Neural cell (in vitro differentiated cells): ENCODE data around the gene OR6J1. TPM values are rescaled to one million over a fixed set of nuclear protein-coding genes. Genes with fewer than 3 reads are reported as not detected.
A peak's percentile ranks its signal among the peaks of the same experiment; 100 is the strongest.

ENCODE experiments used
- H2AFZ ChIP-seq: fragments of 200-600, 300-800 bp; sonication (generic), shearing (Covaris generic); 2 replicates; pipeline ENCODE4 v1.6.0; 2014; ENCODE audit warnings: low read depth, mild to moderate bottlenecking, antibody characterized with exemption, low read length, moderate library complexity
- H3F3A ChIP-seq: fragments of 200-600 bp; shearing (Covaris generic); 2 replicates; pipeline ENCODE4 v1.6.1; 2016; ENCODE audit warnings: mild to moderate bottlenecking, moderate library complexity, mixed read lengths, antibody characterized with exemption, low read length; ENCODE audit not compliant: insufficient read depth, poor library complexity, severe bottlenecking
- H3K27ac ChIP-seq: fragments of 200-600, 300-800 bp; sonication (generic), shearing (Covaris generic); 2 replicates; pipeline ENCODE4 v1.5.1; 2014; ENCODE audit warnings: mild to moderate bottlenecking, low read length, moderate library complexity
- H3K27me3 ChIP-seq: fragments of 300-800, 200-600 bp; sonication (generic), shearing (Covaris generic); 2 replicates; pipeline ENCODE4 v1.6.0; 2014; ENCODE audit warnings: mild to moderate bottlenecking, low read depth, low read length, moderate library complexity; ENCODE audit not compliant: insufficient read depth
- H3K36me3 ChIP-seq: fragments of 300-800, 200-600 bp; sonication (generic), shearing (Covaris generic); 2 replicates; pipeline ENCODE4 v1.5.1; 2014; ENCODE audit warnings: mild to moderate bottlenecking, antibody characterized with exemption, low read length, moderate library complexity; ENCODE audit not compliant: insufficient read depth
- H3K4me2 ChIP-seq: fragments of 300-800, 200-600 bp; sonication (generic), shearing (Covaris generic); 2 replicates; pipeline ENCODE4 v1.6.0; 2014; ENCODE audit warnings: mild to moderate bottlenecking, low read length
- H3K4me3 ChIP-seq: fragments of 300-800, 200-600 bp; sonication (generic), shearing (Covaris generic); 2 replicates; pipeline ENCODE4 v1.5.1; 2014; ENCODE audit warnings: mild to moderate bottlenecking, low read length, moderate library complexity
- H3K79me2 ChIP-seq: fragments of 200-600 bp; shearing (Covaris generic); replicated peaks from 2 replicates; pipeline ENCODE4 v1.6.0; 2014; ENCODE audit warnings: mild to moderate bottlenecking, low read length, moderate library complexity; ENCODE audit not compliant: insufficient read depth
- H3K9ac ChIP-seq: fragments of 300-800, 200-600 bp; sonication (generic), shearing (Covaris generic); 2 replicates; pipeline ENCODE4 v1.6.1; 2016; ENCODE audit warnings: mild to moderate bottlenecking, low read length, mixed read lengths
- H3K9me2 ChIP-seq: fragments of 200-600 bp; shearing (Covaris generic); 2 replicates; pipeline ENCODE4 v1.6.1; 2016; ENCODE audit warnings: mild to moderate bottlenecking, low read length, mixed read lengths; ENCODE audit not compliant: insufficient read depth
- H3K9me3 ChIP-seq: fragments of 200-600, 300-800 bp; sonication (generic), shearing (Covaris generic); 2 replicates; pipeline ENCODE4 v1.6.1; 2016; ENCODE audit warnings: mild to moderate bottlenecking, mixed run types, low read length, moderate library complexity, mixed read lengths
- H4K20me1 ChIP-seq: fragments of 200-600 bp; shearing (Covaris generic); 2 replicates; pipeline ENCODE4 v1.6.1; 2016; ENCODE audit warnings: mild to moderate bottlenecking, mixed run types; ENCODE audit not compliant: insufficient read depth
- EP300 ChIP-seq: fragments of 450-650 bp; conservative IDR thresholded peaks from 2 replicates; pipeline ENCODE4 v1.6.1; 2014; ENCODE audit warnings: antibody characterized with exemption, mild to moderate bottlenecking, moderate library complexity; ENCODE audit not compliant: poor library complexity, severe bottlenecking
- EZH2 ChIP-seq: fragments of 200-600, 300-800 bp; shearing (Covaris generic), sonication (generic); IDR thresholded peaks from 2 replicates; pipeline ENCODE4 v1.6.1; 2014; ENCODE audit warnings: antibody characterized with exemption, low read length, borderline replicate concordance, mild to moderate bottlenecking; ENCODE audit not compliant: insufficient read depth, poor library complexity, severe bottlenecking
- MXI1 ChIP-seq: fragments of 450-650 bp; conservative IDR thresholded peaks from 2 replicates; pipeline ENCODE4 v1.6.1; 2014; ENCODE audit warnings: antibody characterized with exemption, mild to moderate bottlenecking; ENCODE audit not compliant: poor library complexity, severe bottlenecking
- POLR2AphosphoS5 ChIP-seq: IDR thresholded peaks from 2 replicates; pipeline ENCODE4 v1.6.1; 2012
- RAD21 ChIP-seq: fragments of 450-650 bp; conservative IDR thresholded peaks from 2 replicates; pipeline ENCODE4 v1.6.1; 2014; ENCODE audit warnings: antibody characterized with exemption, mild to moderate bottlenecking, moderate library complexity
- SMC3 ChIP-seq: fragments of 450-650 bp; conservative IDR thresholded peaks from 2 replicates; pipeline ENCODE4 v1.6.1; 2014; ENCODE audit warnings: antibody characterized with exemption, mild to moderate bottlenecking, moderate library complexity; ENCODE audit not compliant: poor library complexity
- TAF1 ChIP-seq: IDR thresholded peaks from 2 replicates; pipeline ENCODE4 v1.6.1; 2012; ENCODE audit warnings: low read depth
- polyA plus RNA-seq: library from polyadenylated mRNA; depleted of rRNA; stranded (reverse); fragments of >200 nt; gene quantifications from 2 replicates; pipeline ENCODE4 v1.2.3, GENCODE V29; 2014
- TF ChIP-seq, protein P1 (sequence below): IDR thresholded peaks from 2 replicates; pipeline ENCODE4 v1.6.1; 2012; ENCODE audit warnings: borderline replicate concordance
- TF ChIP-seq, protein P2 (sequence below): fragments of 450-650 bp; IDR thresholded peaks from 2 replicates; pipeline ENCODE4 v1.5.1; 2014; ENCODE audit warnings: antibody characterized with exemption, mild to moderate bottlenecking, moderate library complexity; ENCODE audit not compliant: poor library complexity, severe bottlenecking

OR6J1 gene
- polyA plus RNA-seq, 1 donor from 2014 or later, result not detected

DNA sequence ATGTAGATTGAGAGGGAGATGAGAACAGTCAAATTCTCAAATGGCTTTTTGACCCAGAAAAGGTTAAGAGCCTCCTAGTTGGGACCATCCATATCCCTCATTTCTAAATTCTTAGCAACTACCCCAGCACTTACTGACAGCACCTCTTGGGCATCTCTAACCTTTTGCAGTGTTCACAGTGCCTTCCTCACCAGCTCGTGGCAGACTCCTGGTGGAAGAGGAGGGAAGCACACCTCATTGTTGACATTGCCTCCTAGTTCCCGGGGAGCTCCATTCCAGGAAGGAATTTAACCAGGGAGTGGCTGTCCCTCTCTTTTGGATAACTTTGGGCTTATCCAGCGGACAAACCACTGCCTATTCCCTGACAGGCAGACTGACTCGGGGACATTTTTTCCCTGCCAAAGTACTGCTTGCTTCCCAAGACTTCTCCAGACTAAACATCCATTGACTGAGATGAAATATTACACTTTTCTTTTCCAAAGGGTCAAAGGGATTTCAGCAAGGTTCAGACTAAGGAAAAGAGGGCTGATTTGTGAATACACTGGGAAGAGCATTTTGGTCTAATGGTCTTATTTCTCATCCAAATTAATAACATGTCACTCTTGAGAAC, 9.0 kb upstream of the OR6J1 start:
- Histone ChIP-seq H3K4me2 (no peak overlapping the region), H3K27me3 (no peaks in the 10 kb centered on the region), H3K27ac (no peak overlapping the region), H3K9me3 (no peaks in the 10 kb centered on the region), H3F3A (no peaks in the 10 kb centered on the region), H3K4me3 (no peak overlapping the region), H3K9ac (no peak overlapping the region), H3K9me2 (no peaks in the 10 kb centered on the region), H4K20me1 (no peaks in the 10 kb centered on the region), H3K79me2 (no peaks in the 10 kb centered on the region), H2AFZ (no peak overlapping the region), H3K36me3 (no peaks in the 10 kb centered on the region)
- TF ChIP-seq, protein P1, sequence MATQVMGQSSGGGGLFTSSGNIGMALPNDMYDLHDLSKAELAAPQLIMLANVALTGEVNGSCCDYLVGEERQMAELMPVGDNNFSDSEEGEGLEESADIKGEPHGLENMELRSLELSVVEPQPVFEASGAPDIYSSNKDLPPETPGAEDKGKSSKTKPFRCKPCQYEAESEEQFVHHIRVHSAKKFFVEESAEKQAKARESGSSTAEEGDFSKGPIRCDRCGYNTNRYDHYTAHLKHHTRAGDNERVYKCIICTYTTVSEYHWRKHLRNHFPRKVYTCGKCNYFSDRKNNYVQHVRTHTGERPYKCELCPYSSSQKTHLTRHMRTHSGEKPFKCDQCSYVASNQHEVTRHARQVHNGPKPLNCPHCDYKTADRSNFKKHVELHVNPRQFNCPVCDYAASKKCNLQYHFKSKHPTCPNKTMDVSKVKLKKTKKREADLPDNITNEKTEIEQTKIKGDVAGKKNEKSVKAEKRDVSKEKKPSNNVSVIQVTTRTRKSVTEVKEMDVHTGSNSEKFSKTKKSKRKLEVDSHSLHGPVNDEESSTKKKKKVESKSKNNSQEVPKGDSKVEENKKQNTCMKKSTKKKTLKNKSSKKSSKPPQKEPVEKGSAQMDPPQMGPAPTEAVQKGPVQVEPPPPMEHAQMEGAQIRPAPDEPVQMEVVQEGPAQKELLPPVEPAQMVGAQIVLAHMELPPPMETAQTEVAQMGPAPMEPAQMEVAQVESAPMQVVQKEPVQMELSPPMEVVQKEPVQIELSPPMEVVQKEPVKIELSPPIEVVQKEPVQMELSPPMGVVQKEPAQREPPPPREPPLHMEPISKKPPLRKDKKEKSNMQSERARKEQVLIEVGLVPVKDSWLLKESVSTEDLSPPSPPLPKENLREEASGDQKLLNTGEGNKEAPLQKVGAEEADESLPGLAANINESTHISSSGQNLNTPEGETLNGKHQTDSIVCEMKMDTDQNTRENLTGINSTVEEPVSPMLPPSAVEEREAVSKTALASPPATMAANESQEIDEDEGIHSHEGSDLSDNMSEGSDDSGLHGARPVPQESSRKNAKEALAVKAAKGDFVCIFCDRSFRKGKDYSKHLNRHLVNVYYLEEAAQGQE, result no peak
- peak; percentile 35 for TF ChIP-seq RAD21
- TF ChIP-seq TAF1, result no peak
- TF ChIP-seq, protein P2, sequence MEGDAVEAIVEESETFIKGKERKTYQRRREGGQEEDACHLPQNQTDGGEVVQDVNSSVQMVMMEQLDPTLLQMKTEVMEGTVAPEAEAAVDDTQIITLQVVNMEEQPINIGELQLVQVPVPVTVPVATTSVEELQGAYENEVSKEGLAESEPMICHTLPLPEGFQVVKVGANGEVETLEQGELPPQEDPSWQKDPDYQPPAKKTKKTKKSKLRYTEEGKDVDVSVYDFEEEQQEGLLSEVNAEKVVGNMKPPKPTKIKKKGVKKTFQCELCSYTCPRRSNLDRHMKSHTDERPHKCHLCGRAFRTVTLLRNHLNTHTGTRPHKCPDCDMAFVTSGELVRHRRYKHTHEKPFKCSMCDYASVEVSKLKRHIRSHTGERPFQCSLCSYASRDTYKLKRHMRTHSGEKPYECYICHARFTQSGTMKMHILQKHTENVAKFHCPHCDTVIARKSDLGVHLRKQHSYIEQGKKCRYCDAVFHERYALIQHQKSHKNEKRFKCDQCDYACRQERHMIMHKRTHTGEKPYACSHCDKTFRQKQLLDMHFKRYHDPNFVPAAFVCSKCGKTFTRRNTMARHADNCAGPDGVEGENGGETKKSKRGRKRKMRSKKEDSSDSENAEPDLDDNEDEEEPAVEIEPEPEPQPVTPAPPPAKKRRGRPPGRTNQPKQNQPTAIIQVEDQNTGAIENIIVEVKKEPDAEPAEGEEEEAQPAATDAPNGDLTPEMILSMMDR, result peak; percentile 39
- TF ChIP-seq POLR2AphosphoS5, result no peak
- TF ChIP-seq EP300, result no peak
- TF ChIP-seq EZH2, result no peak
- TF ChIP-seq MXI1, result no peak
- peak; percentile 38 for TF ChIP-seq SMC3

DNA sequence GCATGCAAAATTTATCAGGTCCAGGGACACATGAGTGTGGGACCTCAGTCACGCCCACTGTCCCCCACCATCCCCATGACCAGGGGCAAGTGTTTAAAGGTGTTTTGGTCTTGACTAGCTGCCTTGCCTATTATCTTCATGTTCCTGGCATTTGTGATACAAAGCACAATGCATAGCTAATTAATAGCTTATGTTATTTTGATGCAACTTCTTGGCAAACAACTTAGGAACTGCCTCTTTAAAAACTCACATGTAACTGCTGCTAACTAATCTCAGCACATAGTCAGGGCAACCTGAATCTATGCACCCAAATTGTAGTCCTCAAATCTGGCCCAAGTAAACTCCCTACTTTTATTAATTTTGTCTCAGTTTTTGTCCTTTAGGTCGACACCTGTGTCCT, 7.4 kb upstream of the OR6J1 start:
- no peak for TF ChIP-seq MXI1
- TF ChIP-seq RAD21, result no peak
- TF ChIP-seq, protein P1, result no peak
- TF ChIP-seq, protein P2, result no peak
- no peak for TF ChIP-seq POLR2AphosphoS5
- TF ChIP-seq EP300, result no peak
- TF ChIP-seq EZH2, result no peak
- TF ChIP-seq TAF1, result no peak
- no peak for TF ChIP-seq SMC3
- Histone ChIP-seq H3K79me2 (no peaks in the 10 kb centered on the region), H4K20me1 (no peaks in the 10 kb centered on the region), H3K27ac (no peak overlapping the region), H3K9me3 (no peaks in the 10 kb centered on the region), H3F3A (no peaks in the 10 kb centered on the region), H3K9ac (no peak overlapping the region), H3K4me3 (no peak overlapping the region), H3K4me2 (no peak overlapping the region), H3K36me3 (no peaks in the 10 kb centered on the region), H3K27me3 (no peaks in the 10 kb centered on the region), H3K9me2 (no peaks in the 10 kb centered on the region), H2AFZ (no peak overlapping the region)
